Neural cell (in vitro differentiated cells): ENCODE results near the gene TTC23. TPM values are rescaled to one million over a fixed set of nuclear protein-coding genes. Genes with fewer than 3 reads are reported as not detected.
A peak's percentile ranks its signal among the peaks of the same experiment; 100 is the strongest.

Experiments
- H2AFZ ChIP-seq: fragments of 200-600, 300-800 bp; sonication (generic), shearing (Covaris generic); 2 replicates; pipeline ENCODE4 v1.6.0; 2014; ENCODE audit warnings: low read depth, mild to moderate bottlenecking, antibody characterized with exemption, low read length, moderate library complexity
- H3F3A ChIP-seq: fragments of 200-600 bp; shearing (Covaris generic); 2 replicates; pipeline ENCODE4 v1.6.1; 2016; ENCODE audit warnings: mild to moderate bottlenecking, moderate library complexity, mixed read lengths, antibody characterized with exemption, low read length; ENCODE audit not compliant: insufficient read depth, poor library complexity, severe bottlenecking
- H3K27ac ChIP-seq: fragments of 200-600, 300-800 bp; sonication (generic), shearing (Covaris generic); 2 replicates; pipeline ENCODE4 v1.5.1; 2014; ENCODE audit warnings: mild to moderate bottlenecking, low read length, moderate library complexity
- H3K27me3 ChIP-seq: fragments of 300-800, 200-600 bp; sonication (generic), shearing (Covaris generic); 2 replicates; pipeline ENCODE4 v1.6.0; 2014; ENCODE audit warnings: mild to moderate bottlenecking, low read depth, low read length, moderate library complexity; ENCODE audit not compliant: insufficient read depth
- H3K36me3 ChIP-seq: fragments of 300-800, 200-600 bp; sonication (generic), shearing (Covaris generic); 2 replicates; pipeline ENCODE4 v1.5.1; 2014; ENCODE audit warnings: mild to moderate bottlenecking, antibody characterized with exemption, low read length, moderate library complexity; ENCODE audit not compliant: insufficient read depth
- H3K4me2 ChIP-seq: fragments of 300-800, 200-600 bp; sonication (generic), shearing (Covaris generic); 2 replicates; pipeline ENCODE4 v1.6.0; 2014; ENCODE audit warnings: mild to moderate bottlenecking, low read length
- H3K4me3 ChIP-seq: fragments of 300-800, 200-600 bp; sonication (generic), shearing (Covaris generic); 2 replicates; pipeline ENCODE4 v1.5.1; 2014; ENCODE audit warnings: mild to moderate bottlenecking, low read length, moderate library complexity
- H3K79me2 ChIP-seq: fragments of 200-600 bp; shearing (Covaris generic); replicated peaks from 2 replicates; pipeline ENCODE4 v1.6.0; 2014; ENCODE audit warnings: mild to moderate bottlenecking, low read length, moderate library complexity; ENCODE audit not compliant: insufficient read depth
- H3K9ac ChIP-seq: fragments of 300-800, 200-600 bp; sonication (generic), shearing (Covaris generic); 2 replicates; pipeline ENCODE4 v1.6.1; 2016; ENCODE audit warnings: mild to moderate bottlenecking, low read length, mixed read lengths
- H3K9me2 ChIP-seq: fragments of 200-600 bp; shearing (Covaris generic); 2 replicates; pipeline ENCODE4 v1.6.1; 2016; ENCODE audit warnings: mild to moderate bottlenecking, low read length, mixed read lengths; ENCODE audit not compliant: insufficient read depth
- H3K9me3 ChIP-seq: fragments of 200-600, 300-800 bp; sonication (generic), shearing (Covaris generic); 2 replicates; pipeline ENCODE4 v1.6.1; 2016; ENCODE audit warnings: mild to moderate bottlenecking, mixed run types, low read length, moderate library complexity, mixed read lengths
- H4K20me1 ChIP-seq: fragments of 200-600 bp; shearing (Covaris generic); 2 replicates; pipeline ENCODE4 v1.6.1; 2016; ENCODE audit warnings: mild to moderate bottlenecking, mixed run types; ENCODE audit not compliant: insufficient read depth
- EP300 ChIP-seq: fragments of 450-650 bp; conservative IDR thresholded peaks from 2 replicates; pipeline ENCODE4 v1.6.1; 2014; ENCODE audit warnings: antibody characterized with exemption, mild to moderate bottlenecking, moderate library complexity; ENCODE audit not compliant: poor library complexity, severe bottlenecking
- EZH2 ChIP-seq: fragments of 200-600, 300-800 bp; shearing (Covaris generic), sonication (generic); IDR thresholded peaks from 2 replicates; pipeline ENCODE4 v1.6.1; 2014; ENCODE audit warnings: antibody characterized with exemption, low read length, borderline replicate concordance, mild to moderate bottlenecking; ENCODE audit not compliant: insufficient read depth, poor library complexity, severe bottlenecking
- MXI1 ChIP-seq: fragments of 450-650 bp; conservative IDR thresholded peaks from 2 replicates; pipeline ENCODE4 v1.6.1; 2014; ENCODE audit warnings: antibody characterized with exemption, mild to moderate bottlenecking; ENCODE audit not compliant: poor library complexity, severe bottlenecking
- POLR2AphosphoS5 ChIP-seq: IDR thresholded peaks from 2 replicates; pipeline ENCODE4 v1.6.1; 2012
- RAD21 ChIP-seq: fragments of 450-650 bp; conservative IDR thresholded peaks from 2 replicates; pipeline ENCODE4 v1.6.1; 2014; ENCODE audit warnings: antibody characterized with exemption, mild to moderate bottlenecking, moderate library complexity
- SMC3 ChIP-seq: fragments of 450-650 bp; conservative IDR thresholded peaks from 2 replicates; pipeline ENCODE4 v1.6.1; 2014; ENCODE audit warnings: antibody characterized with exemption, mild to moderate bottlenecking, moderate library complexity; ENCODE audit not compliant: poor library complexity
- TAF1 ChIP-seq: IDR thresholded peaks from 2 replicates; pipeline ENCODE4 v1.6.1; 2012; ENCODE audit warnings: low read depth
- polyA minus RNA-seq: library from RNA; depleted of rRNA, polyadenylated mRNA; stranded (reverse); fragments of >200 nt; gene quantifications from 2 replicates; pipeline ENCODE4 v1.2.3, GENCODE V29; 2014
- polyA plus RNA-seq: library from polyadenylated mRNA; depleted of rRNA; stranded (reverse); fragments of >200 nt; gene quantifications from 2 replicates; pipeline ENCODE4 v1.2.3, GENCODE V29; 2014
- TF ChIP-seq, protein P1 (sequence below): fragments of 450-650 bp; IDR thresholded peaks from 2 replicates; pipeline ENCODE4 v1.5.1; 2014; ENCODE audit warnings: antibody characterized with exemption, mild to moderate bottlenecking, moderate library complexity; ENCODE audit not compliant: poor library complexity, severe bottlenecking
- TF ChIP-seq, protein P2 (sequence below): IDR thresholded peaks from 2 replicates; pipeline ENCODE4 v1.6.1; 2012; ENCODE audit warnings: borderline replicate concordance

The TTC23 gene, protein sequence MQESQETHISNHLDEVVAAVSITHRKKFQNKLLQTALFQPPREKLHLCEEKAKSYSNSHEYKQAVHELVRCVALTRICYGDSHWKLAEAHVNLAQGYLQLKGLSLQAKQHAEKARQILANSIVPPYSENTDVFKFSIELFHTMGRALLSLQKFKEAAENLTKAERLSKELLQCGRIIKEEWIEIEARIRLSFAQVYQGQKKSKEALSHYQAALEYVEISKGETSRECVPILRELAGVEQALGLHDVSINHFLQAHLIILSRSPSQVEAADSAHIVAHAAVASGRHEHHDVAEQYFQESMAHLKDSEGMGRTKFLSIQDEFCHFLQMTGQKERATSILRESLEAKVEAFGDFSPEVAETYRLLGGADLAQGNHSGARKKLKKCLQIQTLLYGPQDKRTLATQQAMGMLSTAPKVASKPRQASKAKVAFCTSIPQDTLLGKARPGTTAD
- polyA plus RNA-seq (6.2 and 13.3 TPM in 2 replicates), polyA minus RNA-seq (9.7 and 10.8 TPM in 2 replicates)

DNA sequence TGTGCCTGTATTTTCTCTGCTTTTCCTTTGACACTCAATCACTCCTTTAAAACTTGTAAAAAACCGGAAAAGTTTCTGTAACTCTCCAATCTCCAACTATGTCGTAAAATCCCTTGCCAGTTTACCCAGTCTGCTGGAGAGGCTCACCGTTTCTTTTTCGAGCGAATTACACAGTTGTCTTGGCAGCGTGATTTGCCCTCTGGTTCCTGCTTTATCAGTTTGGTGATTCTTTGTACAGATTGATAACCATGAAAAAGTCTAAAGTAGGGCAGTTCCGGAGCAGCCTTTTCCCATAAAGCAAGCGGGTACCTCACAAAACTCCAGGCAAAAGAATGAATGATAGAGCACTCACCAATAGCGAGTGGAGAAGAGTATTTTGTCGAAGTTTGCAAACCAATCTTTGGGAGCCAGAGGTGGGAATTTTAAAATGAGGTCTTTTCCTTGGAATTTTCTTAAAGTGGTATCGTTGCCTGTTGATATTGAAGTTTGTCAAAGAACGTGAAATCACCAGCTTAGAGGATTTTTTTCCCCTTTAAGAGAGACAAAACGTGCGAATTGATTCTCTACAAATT is at the start of gene TTC23:
Gene TTC23, minus strand, starts transcription at position 312 of the 572 bp plus-strand sequence. CDS start 20,869 bp downstream, outside the sequence.
- Histone ChIP-seq H3K27ac (peak within 1 kb of the TSS; percentile 95), H4K20me1 (no peaks in the 10 kb centered on the region), H3F3A (peaks cover 12% of the 10 kb centered on the region), H3K4me3 (peak within 1 kb of the TSS; percentile 87), H3K9me2 (no peaks in the 10 kb centered on the region), H3K9ac (peak within 1 kb of the TSS; percentile 84), H3K9me3 (no peaks in the 10 kb centered on the region), H2AFZ (peak within 1 kb of the TSS; percentile 98), H3K4me2 (peak within 1 kb of the TSS; percentile 84), H3K79me2 (peaks cover 7% of the 10 kb centered on the region), H3K27me3 (no peaks in the 10 kb centered on the region), H3K36me3 (no peaks in the 10 kb centered on the region)
- no peak for TF ChIP-seq SMC3
- no peak for TF ChIP-seq EP300
- TF ChIP-seq, protein P1, sequence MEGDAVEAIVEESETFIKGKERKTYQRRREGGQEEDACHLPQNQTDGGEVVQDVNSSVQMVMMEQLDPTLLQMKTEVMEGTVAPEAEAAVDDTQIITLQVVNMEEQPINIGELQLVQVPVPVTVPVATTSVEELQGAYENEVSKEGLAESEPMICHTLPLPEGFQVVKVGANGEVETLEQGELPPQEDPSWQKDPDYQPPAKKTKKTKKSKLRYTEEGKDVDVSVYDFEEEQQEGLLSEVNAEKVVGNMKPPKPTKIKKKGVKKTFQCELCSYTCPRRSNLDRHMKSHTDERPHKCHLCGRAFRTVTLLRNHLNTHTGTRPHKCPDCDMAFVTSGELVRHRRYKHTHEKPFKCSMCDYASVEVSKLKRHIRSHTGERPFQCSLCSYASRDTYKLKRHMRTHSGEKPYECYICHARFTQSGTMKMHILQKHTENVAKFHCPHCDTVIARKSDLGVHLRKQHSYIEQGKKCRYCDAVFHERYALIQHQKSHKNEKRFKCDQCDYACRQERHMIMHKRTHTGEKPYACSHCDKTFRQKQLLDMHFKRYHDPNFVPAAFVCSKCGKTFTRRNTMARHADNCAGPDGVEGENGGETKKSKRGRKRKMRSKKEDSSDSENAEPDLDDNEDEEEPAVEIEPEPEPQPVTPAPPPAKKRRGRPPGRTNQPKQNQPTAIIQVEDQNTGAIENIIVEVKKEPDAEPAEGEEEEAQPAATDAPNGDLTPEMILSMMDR: no peak
- no peak for TF ChIP-seq RAD21
- no peak for TF ChIP-seq POLR2AphosphoS5
- TF ChIP-seq, protein P2, sequence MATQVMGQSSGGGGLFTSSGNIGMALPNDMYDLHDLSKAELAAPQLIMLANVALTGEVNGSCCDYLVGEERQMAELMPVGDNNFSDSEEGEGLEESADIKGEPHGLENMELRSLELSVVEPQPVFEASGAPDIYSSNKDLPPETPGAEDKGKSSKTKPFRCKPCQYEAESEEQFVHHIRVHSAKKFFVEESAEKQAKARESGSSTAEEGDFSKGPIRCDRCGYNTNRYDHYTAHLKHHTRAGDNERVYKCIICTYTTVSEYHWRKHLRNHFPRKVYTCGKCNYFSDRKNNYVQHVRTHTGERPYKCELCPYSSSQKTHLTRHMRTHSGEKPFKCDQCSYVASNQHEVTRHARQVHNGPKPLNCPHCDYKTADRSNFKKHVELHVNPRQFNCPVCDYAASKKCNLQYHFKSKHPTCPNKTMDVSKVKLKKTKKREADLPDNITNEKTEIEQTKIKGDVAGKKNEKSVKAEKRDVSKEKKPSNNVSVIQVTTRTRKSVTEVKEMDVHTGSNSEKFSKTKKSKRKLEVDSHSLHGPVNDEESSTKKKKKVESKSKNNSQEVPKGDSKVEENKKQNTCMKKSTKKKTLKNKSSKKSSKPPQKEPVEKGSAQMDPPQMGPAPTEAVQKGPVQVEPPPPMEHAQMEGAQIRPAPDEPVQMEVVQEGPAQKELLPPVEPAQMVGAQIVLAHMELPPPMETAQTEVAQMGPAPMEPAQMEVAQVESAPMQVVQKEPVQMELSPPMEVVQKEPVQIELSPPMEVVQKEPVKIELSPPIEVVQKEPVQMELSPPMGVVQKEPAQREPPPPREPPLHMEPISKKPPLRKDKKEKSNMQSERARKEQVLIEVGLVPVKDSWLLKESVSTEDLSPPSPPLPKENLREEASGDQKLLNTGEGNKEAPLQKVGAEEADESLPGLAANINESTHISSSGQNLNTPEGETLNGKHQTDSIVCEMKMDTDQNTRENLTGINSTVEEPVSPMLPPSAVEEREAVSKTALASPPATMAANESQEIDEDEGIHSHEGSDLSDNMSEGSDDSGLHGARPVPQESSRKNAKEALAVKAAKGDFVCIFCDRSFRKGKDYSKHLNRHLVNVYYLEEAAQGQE: no peak
- no peak for TF ChIP-seq TAF1
- TF ChIP-seq EZH2: no peak
- no peak for TF ChIP-seq MXI1

DNA sequence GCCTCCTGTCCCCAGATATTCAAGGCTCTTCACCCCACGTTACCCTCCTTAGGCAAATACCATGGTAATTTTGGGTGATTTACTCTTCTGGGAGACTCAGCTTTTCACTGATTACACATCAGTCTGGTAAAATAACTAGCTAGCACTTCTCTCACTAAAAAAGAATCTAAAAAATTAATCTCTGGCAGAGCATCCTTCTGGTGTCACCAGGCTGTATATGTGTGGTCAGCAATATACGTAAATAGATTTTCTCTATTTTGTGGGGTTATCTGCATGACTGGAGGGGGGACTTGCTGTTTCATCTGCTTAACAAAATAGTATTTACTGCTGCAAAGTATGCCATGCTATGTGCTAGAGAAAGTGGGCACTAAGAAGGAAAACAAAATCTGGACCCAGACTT is 47.0 kb upstream of the TTC23 start:
- Histone ChIP-seq H2AFZ (no peak overlapping the region), H3K4me3 (no peak overlapping the region), H3K27ac (no peak overlapping the region), H3K4me2 (no peak overlapping the region), H3K36me3 (no peaks in the 10 kb centered on the region), H3K79me2 (no peaks in the 10 kb centered on the region), H3F3A (no peaks in the 10 kb centered on the region), H3K9me2 (no peaks in the 10 kb centered on the region), H3K27me3 (no peaks in the 10 kb centered on the region), H3K9ac (no peak overlapping the region), H3K9me3 (no peaks in the 10 kb centered on the region), H4K20me1 (no peaks in the 10 kb centered on the region)
- no peak for TF ChIP-seq EP300
- no peak for TF ChIP-seq SMC3
- TF ChIP-seq POLR2AphosphoS5: no peak
- TF ChIP-seq, protein P2: no peak
- no peak for TF ChIP-seq EZH2
- TF ChIP-seq, protein P1: no peak
- no peak for TF ChIP-seq TAF1
- TF ChIP-seq RAD21: no peak
- no peak for TF ChIP-seq MXI1
